ENCODE measurements around the gene KCNC1. TPM values are rescaled to one million over a fixed set of nuclear protein-coding genes. Genes with fewer than 3 reads are reported as not detected.
A peak's percentile ranks its signal among the peaks of the same experiment; 100 is the strongest.

The KCNC1 gene
- total and polyA plus RNA-seq, 7 donors: 0.36 to 1.9 (median 0.48) TPM; not detected in 3

- Histone ChIP-seq H3K4me1 (no peaks in the 10 kb centered on the region), H3K9me3 (no peaks in the 10 kb centered on the region), H3K36me3 (no peaks in the 10 kb centered on the region), H3K27ac (no peak overlapping the region), H3K4me3 (no peak overlapping the region), H3K27me3 (no peaks in the 10 kb centered on the region)
- intact Hi-C loops (cut with DNase I): no loop called here
- DNase-seq: peak; percentile 63
- TF ChIP-seq EP300 (IDR thresholded peaks at IDR 0.05) (no peak), POLR2A (IDR thresholded peaks at IDR 0.05) (no peak)
- TF ChIP-seq, protein P1, sequence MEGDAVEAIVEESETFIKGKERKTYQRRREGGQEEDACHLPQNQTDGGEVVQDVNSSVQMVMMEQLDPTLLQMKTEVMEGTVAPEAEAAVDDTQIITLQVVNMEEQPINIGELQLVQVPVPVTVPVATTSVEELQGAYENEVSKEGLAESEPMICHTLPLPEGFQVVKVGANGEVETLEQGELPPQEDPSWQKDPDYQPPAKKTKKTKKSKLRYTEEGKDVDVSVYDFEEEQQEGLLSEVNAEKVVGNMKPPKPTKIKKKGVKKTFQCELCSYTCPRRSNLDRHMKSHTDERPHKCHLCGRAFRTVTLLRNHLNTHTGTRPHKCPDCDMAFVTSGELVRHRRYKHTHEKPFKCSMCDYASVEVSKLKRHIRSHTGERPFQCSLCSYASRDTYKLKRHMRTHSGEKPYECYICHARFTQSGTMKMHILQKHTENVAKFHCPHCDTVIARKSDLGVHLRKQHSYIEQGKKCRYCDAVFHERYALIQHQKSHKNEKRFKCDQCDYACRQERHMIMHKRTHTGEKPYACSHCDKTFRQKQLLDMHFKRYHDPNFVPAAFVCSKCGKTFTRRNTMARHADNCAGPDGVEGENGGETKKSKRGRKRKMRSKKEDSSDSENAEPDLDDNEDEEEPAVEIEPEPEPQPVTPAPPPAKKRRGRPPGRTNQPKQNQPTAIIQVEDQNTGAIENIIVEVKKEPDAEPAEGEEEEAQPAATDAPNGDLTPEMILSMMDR (IDR thresholded peaks at IDR 0.05): no peak
- 91 to 95% methylated on average over 16 of the region's 16 CpGs for WGBS, 2 donors
Measured at GRCh38 chr11:17777086-17777737, 42.6 kb downstream of the KCNC1 start.

DNA sequence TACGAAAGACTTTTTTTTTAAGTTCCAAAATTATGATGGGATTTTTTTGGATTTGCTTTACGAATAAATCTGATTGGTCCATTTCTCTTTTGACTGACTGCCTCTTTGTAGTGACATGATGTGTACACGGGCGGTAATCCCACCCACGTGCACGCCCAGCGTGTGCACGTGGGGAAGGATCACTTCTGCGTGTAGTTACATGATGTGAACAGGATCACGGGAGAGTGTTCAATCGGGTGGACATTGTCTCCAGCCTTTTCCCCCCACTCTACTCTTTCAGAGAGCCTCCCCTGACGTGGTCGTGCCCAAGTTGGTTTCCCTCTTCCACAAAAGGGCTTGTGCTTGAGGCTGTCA, 43.1 kb downstream of the KCNC1 start:
- Histone ChIP-seq H3K36me3 (no peaks in the 10 kb centered on the region), H3K27me3 (no peaks in the 10 kb centered on the region), H3K4me3 (no peak overlapping the region), H3K9me3 (no peaks in the 10 kb centered on the region), H3K27ac (no peak overlapping the region), H3K4me1 (no peaks in the 10 kb centered on the region)
- intact Hi-C loops (cut with DNase I): no loop called here
- WGBS, 2 donors: 85 to 90% methylated on average over 13 of the region's 13 CpGs
- no peak for TF ChIP-seq POLR2A (IDR thresholded peaks at IDR 0.05)
- TF ChIP-seq POLR2AphosphoS5 (IDR thresholded peaks at IDR 0.05): no peak
- TF ChIP-seq, protein P1 (IDR thresholded peaks at IDR 0.05): no peak
- TF ChIP-seq EP300 (IDR thresholded peaks at IDR 0.05): no peak
- no peak for DNase-seq

DNA sequence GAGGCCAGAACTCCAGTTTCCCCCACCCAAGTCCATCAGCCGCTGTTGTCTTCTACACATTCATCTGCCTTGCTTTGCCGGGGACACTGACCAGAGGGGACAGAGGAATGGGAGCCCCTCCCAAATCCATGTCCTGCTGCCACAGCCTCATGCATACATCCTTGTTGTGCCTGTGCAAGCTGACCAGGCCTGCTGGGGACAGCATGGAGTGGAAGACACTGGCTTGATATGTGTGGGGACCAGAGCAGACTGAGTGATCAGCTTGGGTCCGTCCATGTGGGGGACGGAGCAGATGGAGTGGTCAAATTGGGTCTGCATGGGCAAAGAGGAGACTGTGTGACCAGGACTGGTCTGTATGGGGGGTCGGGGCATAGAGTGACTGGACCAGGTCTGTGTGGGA, 43.8 kb downstream of the KCNC1 start:
- intact Hi-C loops (cut with DNase I): no loop called here
- DNase-seq: peak; percentile 46
- 92 to 95% methylated on average over 5 of the region's 5 CpGs for WGBS, 2 donors

GRCh38 chr11:17778956-17779860, 44.6 kb downstream of the KCNC1 start:
- peak; percentile 49 for DNase-seq

More for the DNA sequence above, 43.8 kb downstream of the KCNC1 start:
- H3K36me3 ChIP-seq: no peaks in the 10 kb centered on the region
- no peak overlapping the region for H3K27ac ChIP-seq
- no peaks in the 10 kb centered on the region for H3K9me3 ChIP-seq
- TF ChIP-seq POLR2AphosphoS5 (IDR thresholded peaks at IDR 0.05) (no peak), EP300 (IDR thresholded peaks at IDR 0.05) (no peak), POLR2A (IDR thresholded peaks at IDR 0.05) (no peak)
- TF ChIP-seq, protein P1 (IDR thresholded peaks at IDR 0.05): no peak
- no peaks in the 10 kb centered on the region for H3K4me1 ChIP-seq
- H3K27me3 ChIP-seq: no peaks in the 10 kb centered on the region
- H3K4me3 ChIP-seq: no peak overlapping the region

More at GRCh38 chr11:17778956-17779860, 44.6 kb downstream of the KCNC1 start:
- Histone ChIP-seq H3K27ac (no peak overlapping the region), H3K36me3 (no peaks in the 10 kb centered on the region), H3K27me3 (no peaks in the 10 kb centered on the region), H3K4me1 (no peaks in the 10 kb centered on the region), H3K4me3 (no peak overlapping the region), H3K9me3 (no peaks in the 10 kb centered on the region)
- TF ChIP-seq POLR2A (IDR thresholded peaks at IDR 0.05) (no peak), POLR2AphosphoS5 (IDR thresholded peaks at IDR 0.05) (no peak), EP300 (IDR thresholded peaks at IDR 0.05) (no peak)
- TF ChIP-seq, protein P1 (IDR thresholded peaks at IDR 0.05): no peak
- intact Hi-C loops (cut with DNase I): no loop called here
- 96 to 97% methylated on average over 40 of the region's 40 CpGs for WGBS, 2 donors

All from sigmoid colon (tissue), 7 donors.